Spleen (tissue), 11 donors: Measurements from ENCODE around the gene IMPA2. TPM values are rescaled to one million over a fixed set of nuclear protein-coding genes. Genes with fewer than 3 reads are reported as not detected.
A peak's percentile ranks its signal among the peaks of the same experiment; 100 is the strongest.

ENCODE experiments used
- DNase-seq: peaks from one replicate; pipeline ENCODE4 v3.0.0-alpha.2; 2020
- H3K27ac ChIP-seq, 8 donors: fragments of 200-600 bp; sonication (generic) in 7 of 8; 1 replicate in 4 of 8; 2 replicates in 4 of 8; pipeline versions ENCODE4 v1.5.0 to v1.8.0; 2016 to 2021; ENCODE audit warnings: inconsistent platforms in 4 of 8, mild to moderate bottlenecking in 4 of 8, moderate library complexity in 1 of 8
- H3K27me3 ChIP-seq, 7 donors: fragments of 200-600 bp; sonication (generic) in 6 of 7; replicated peaks in 1 of 7; 1 replicate in 4 of 7; 2 replicates in 3 of 7; pipeline versions ENCODE4 v1.5.0 to v1.8.0; 2016 to 2021; ENCODE audit warnings: inconsistent platforms in 3 of 7, mild to moderate bottlenecking in 1 of 7
- H3K36me3 ChIP-seq, 6 donors: fragments of 200-600 bp; sonication (generic) in 5 of 6; 1 replicate in 4 of 6; 2 replicates in 2 of 6; pipeline versions ENCODE4 v1.5.0 to v1.8.0; 2016 to 2021; ENCODE audit warnings: inconsistent platforms in 2 of 6
- H3K4me1 ChIP-seq, 6 donors: fragments of 200-600 bp; sonication (generic) in 5 of 6; 1 replicate in 3 of 6; 2 replicates in 3 of 6; pipeline versions ENCODE4 v1.5.0 to v1.8.0; 2016 to 2021; ENCODE audit warnings: inconsistent platforms in 3 of 6
- H3K4me3 ChIP-seq, 8 donors: fragments of 200-600 bp; sonication (generic) in 7 of 8; 1 replicate in 4 of 8; 2 replicates in 4 of 8; pipeline versions ENCODE4 v1.5.0 to v1.8.0; 2016 to 2021; ENCODE audit warnings: inconsistent platforms in 4 of 8, mild to moderate bottlenecking in 4 of 8, moderate library complexity in 2 of 8
- H3K9me3 ChIP-seq, 8 donors: fragments of 200-600 bp; sonication (generic) in 7 of 8; 1 replicate in 4 of 8; 2 replicates in 4 of 8; pipeline versions ENCODE4 v1.5.0 to v1.8.0; 2016 to 2021; ENCODE audit warnings: inconsistent platforms in 4 of 8
- POLR2A ChIP-seq, 3 donors: fragments of 450-650 bp; IDR thresholded peaks; one replicate each; pipeline ENCODE4 v1.5.1; 2017; ENCODE audit warnings: antibody characterized with exemption in 3 of 3, mild to moderate bottlenecking in 1 of 3
- POLR2AphosphoS5 ChIP-seq, 3 donors: sonication (generic); formaldehyde crosslinking; IDR thresholded peaks; one replicate each; pipeline ENCODE4 v1.5.1; 2017; ENCODE audit warnings: antibody characterized with exemption in 3 of 3
- WGBS, 5 donors: extraction: QIAGEN DNeasy Blood & Tissue Kit in 3 of 5; methylation state at CpG; one replicate each; pipeline versions ENCODE4 v1.1.5 to v1.1.7; 2013 to 2018; 5-methylcytosine and 5-hydroxymethylcytosine counted together
- intact Hi-C: fragments of 100-400 bp; cut with DNase I; formaldehyde crosslinking; loops from one replicate; pipeline ENCODE4 v1.15.0; 2023; ENCODE audit warnings: low total_unique reads
- polyA plus RNA-seq, 3 donors: library from polyadenylated mRNA; stranded (reverse); fragments of 200-250 nt; gene quantifications; one replicate each; pipeline ENCODE4 v1.2.1, GENCODE V29; 2013
- total RNA-seq, 7 donors: library from RNA; depleted of rRNA in 3 of 7; stranded (reverse); fragments of >200 nt in 3 of 7; fragmentation: NEBNext Ultra II Directional in 4 of 7; extraction: Animal tissue kit (Norgen Biotek cat#: 25700) in 4 of 7; gene quantifications; one replicate each; pipeline versions ENCODE4 v1.1.0 to v1.2.1, GENCODE V29; 2016 to 2021
- TF ChIP-seq, protein P1 (sequence below), 11 experiments: fragments of 200-600 bp in 7 of 11; fragments of 450-650 bp in 4 of 11; sonication (generic) in 4 of 11; IDR thresholded peaks in 8 of 11; conservative IDR thresholded peaks in 3 of 11; 1 replicate in 7 of 11; 2 replicates in 4 of 11; pipeline versions ENCODE4 v1.4.0 to v1.8.0; 2016 to 2021; ENCODE audit warnings: antibody characterized with exemption in 11 of 11, inconsistent platforms in 4 of 11, mild to moderate bottlenecking in 1 of 11
- donor health status: healthy with polysubstance abuse.
- donor health status: DM: no; HTN: no; CAD: no; lungs with moderate emphysema.
- donor health status: DM: no; HTN: no; CAD: no.
- donor health status: Bipolar disorder and iron deficiency.
- donor health status: healthy.
- donor health status: DM: no; HTN: no; CAD: no.
- donor health status: DM: yes; HTN: yes; CAD: no.

IMPA2 gene
- total and polyA plus RNA-seq, 10 donors, result 11.1 to 60.7 (median 32.9) TPM

- Histone ChIP-seq H3K4me1 (peaks cover 0 to 12% (median 0%) of the 10 kb centered on the region in 6 donors), H3K27ac (no peak overlapping the region), H3K9me3 (no peaks in the 10 kb centered on the region), H3K36me3 (peaks cover 0 to 100% (median 21%) of the 10 kb centered on the region in 6 donors), H3K4me3 (no peak overlapping the region), H3K27me3 (no peaks in the 10 kb centered on the region)
- intact Hi-C loops, result no loop called here
- TF ChIP-seq POLR2A (IDR thresholded peaks at IDR 0.05) (no peak), POLR2AphosphoS5 (IDR thresholded peaks at IDR 0.05) (no peak)
- TF ChIP-seq, protein P1, sequence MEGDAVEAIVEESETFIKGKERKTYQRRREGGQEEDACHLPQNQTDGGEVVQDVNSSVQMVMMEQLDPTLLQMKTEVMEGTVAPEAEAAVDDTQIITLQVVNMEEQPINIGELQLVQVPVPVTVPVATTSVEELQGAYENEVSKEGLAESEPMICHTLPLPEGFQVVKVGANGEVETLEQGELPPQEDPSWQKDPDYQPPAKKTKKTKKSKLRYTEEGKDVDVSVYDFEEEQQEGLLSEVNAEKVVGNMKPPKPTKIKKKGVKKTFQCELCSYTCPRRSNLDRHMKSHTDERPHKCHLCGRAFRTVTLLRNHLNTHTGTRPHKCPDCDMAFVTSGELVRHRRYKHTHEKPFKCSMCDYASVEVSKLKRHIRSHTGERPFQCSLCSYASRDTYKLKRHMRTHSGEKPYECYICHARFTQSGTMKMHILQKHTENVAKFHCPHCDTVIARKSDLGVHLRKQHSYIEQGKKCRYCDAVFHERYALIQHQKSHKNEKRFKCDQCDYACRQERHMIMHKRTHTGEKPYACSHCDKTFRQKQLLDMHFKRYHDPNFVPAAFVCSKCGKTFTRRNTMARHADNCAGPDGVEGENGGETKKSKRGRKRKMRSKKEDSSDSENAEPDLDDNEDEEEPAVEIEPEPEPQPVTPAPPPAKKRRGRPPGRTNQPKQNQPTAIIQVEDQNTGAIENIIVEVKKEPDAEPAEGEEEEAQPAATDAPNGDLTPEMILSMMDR (IDR thresholded peaks at IDR 0.05 in 8 of 11, conservative IDR thresholded peaks at IDR 0.05 in 3 of 11), result no peak
- WGBS, 5 donors, result 91 to 96% (median 93%) methylated on average over 14 of the region's 14 CpGs
- DNase-seq, result peak; percentile 36
Measured at GRCh38 chr18:12014521-12015415, 33.5 kb downstream of the IMPA2 start.

DNA sequence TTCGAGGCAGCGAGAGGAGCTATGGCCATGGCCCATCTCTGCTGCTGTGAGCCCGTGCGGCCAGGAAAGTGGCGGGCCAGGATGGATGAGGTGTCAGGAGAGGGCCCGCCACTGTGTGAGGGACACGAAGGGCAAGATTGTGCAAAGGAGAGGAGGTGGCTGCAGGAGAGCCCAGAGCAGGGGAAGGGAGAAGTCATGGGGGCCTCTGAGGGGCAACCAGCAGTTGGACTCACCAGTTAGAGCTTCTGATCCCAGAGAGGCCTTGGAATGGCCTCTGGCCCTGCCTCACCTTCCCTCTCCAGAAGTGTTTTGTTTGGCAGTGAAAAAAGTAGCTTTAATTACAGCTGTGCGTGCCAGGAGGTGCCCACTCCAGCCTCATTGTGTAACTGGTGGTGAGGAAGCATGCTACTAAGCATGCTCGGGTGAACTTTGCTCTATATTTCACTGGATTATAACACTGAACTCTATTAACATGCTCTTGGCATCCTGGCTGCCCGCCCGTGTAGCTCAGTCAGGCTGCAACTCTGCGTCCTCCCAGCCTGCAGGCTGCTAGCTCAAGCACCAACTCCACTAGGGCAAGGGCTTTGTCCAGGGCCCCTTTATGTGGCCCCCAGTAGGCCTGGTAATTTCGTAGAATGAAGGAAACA lies 34.2 kb downstream of the IMPA2 start:
- H3K4me3 ChIP-seq, result no peak overlapping the region
- intact Hi-C loops, result no loop called here
- no peak overlapping the region for H3K27ac ChIP-seq
- peak; percentile 63 for DNase-seq
- H3K4me1 ChIP-seq, result peaks cover 0 to 12% (median 0%) of the 10 kb centered on the region in 6 donors
- H3K9me3 ChIP-seq, result no peaks in the 10 kb centered on the region
- no peak for TF ChIP-seq POLR2AphosphoS5 (IDR thresholded peaks at IDR 0.05)
- TF ChIP-seq, protein P1 (IDR thresholded peaks at IDR 0.05 in 8 of 11, conservative IDR thresholded peaks at IDR 0.05 in 3 of 11), result no peak
- TF ChIP-seq POLR2A (IDR thresholded peaks at IDR 0.05), result no peak
- no peaks in the 10 kb centered on the region for H3K27me3 ChIP-seq
- H3K36me3 ChIP-seq, result peaks cover 0 to 98% (median 19%) of the 10 kb centered on the region in 6 donors
- WGBS, 5 donors, result 67 to 83% (median 71%) methylated on average over 13 of the region's 13 CpGs

GRCh38 chr18:12017081-12017480 lies 35.8 kb downstream of the IMPA2 start:
- TF ChIP-seq POLR2A (IDR thresholded peaks at IDR 0.05) (no peak), POLR2AphosphoS5 (IDR thresholded peaks at IDR 0.05) (no peak)
- TF ChIP-seq, protein P1 (IDR thresholded peaks at IDR 0.05 in 8 of 11, conservative IDR thresholded peaks at IDR 0.05 in 3 of 11), result no peak
- Histone ChIP-seq H3K4me3 (no peak overlapping the region), H3K27me3 (no peaks in the 10 kb centered on the region), H3K4me1 (peaks cover 0 to 12% (median 0%) of the 10 kb centered on the region in 6 donors), H3K36me3 (peaks cover 0 to 97% (median 11%) of the 10 kb centered on the region in 6 donors), H3K27ac (no peak overlapping the region), H3K9me3 (no peaks in the 10 kb centered on the region)
- intact Hi-C loops, result no loop called here
- DNase-seq, result peak; percentile 41
- WGBS, 5 donors, result 76 to 91% (median 82%) methylated on average over 5 of the region's 5 CpGs

GRCh38 chr18:12018861-12019260 lies 37.6 kb downstream of the IMPA2 start:
- no peaks in the 10 kb centered on the region for H3K9me3 ChIP-seq
- DNase-seq, result peak; percentile 13
- no peak overlapping the region for H3K27ac ChIP-seq
- H3K4me1 ChIP-seq, result peaks cover 0 to 8% (median 0%) of the 10 kb centered on the region in 6 donors
- H3K36me3 ChIP-seq, result peaks cover 0 to 94% (median 10%) of the 10 kb centered on the region in 6 donors
- H3K27me3 ChIP-seq, result no peaks in the 10 kb centered on the region
- no peak overlapping the region for H3K4me3 ChIP-seq
- TF ChIP-seq, protein P1 (IDR thresholded peaks at IDR 0.05 in 8 of 11, conservative IDR thresholded peaks at IDR 0.05 in 3 of 11), result no peak
- TF ChIP-seq POLR2AphosphoS5 (IDR thresholded peaks at IDR 0.05), result no peak
- TF ChIP-seq POLR2A (IDR thresholded peaks at IDR 0.05), result no peak
- intact Hi-C loops, result no loop called here
- 92 to 98% (median 97%) methylated on average over 7 of the region's 7 CpGs for WGBS, 5 donors
